HEK293T (cell line): ENCODE data around the gene CYP2W1.
A peak's percentile ranks its signal among the peaks of the same experiment; 100 is the strongest.

Source experiments
- CTCF ChIA-PET: fragments of 350-600 bp; formaldehyde crosslinking; extraction: SDS; loops from one replicate; lab custom pipeline; 2021; ENCODE audit warnings: antibody characterized with exemption, inconsistent platforms; lab: Yijun Ruan, JAX
- POLR2A ChIA-PET: fragments of 350-600 bp; formaldehyde crosslinking; extraction: SDS; loops from one replicate; lab custom pipeline; 2020; ENCODE audit warnings: antibody characterized with exemption, inconsistent platforms; lab: Yijun Ruan, JAX
- DNase-seq: peaks from one replicate; pipeline ENCODE4 v3.0.0; 2012; ENCODE audit warnings: mixed read lengths; ENCODE audit errors: extremely low spot score
- ARNT ChIP-seq: fragments of 450-650 bp; IDR thresholded peaks from 2 replicates; pipeline ENCODE4 v1.6.1; 2017; ENCODE audit warnings: mild to moderate bottlenecking
- BHLHE40 ChIP-seq: fragments of 450-650 bp; IDR thresholded peaks from 2 replicates; pipeline ENCODE4 v1.6.1; 2016; ENCODE audit warnings: mild to moderate bottlenecking, moderate library complexity, borderline replicate concordance
- CTBP1 ChIP-seq: fragments of 450-650 bp; IDR thresholded peaks from 2 replicates; pipeline ENCODE4 v1.6.1; 2016; ENCODE audit warnings: borderline replicate concordance
- ELF4 ChIP-seq: fragments of 450-650 bp; IDR thresholded peaks from 2 replicates; pipeline ENCODE4 v1.6.1; 2017; ENCODE audit warnings: antibody characterized with exemption
- FOXA1 ChIP-seq: fragments of 450-650 bp; IDR thresholded peaks from 2 replicates; pipeline ENCODE4 v1.6.1; 2016; ENCODE audit warnings: mild to moderate bottlenecking
- FOXK2 ChIP-seq: fragments of 450-650 bp; IDR thresholded peaks from 2 replicates; pipeline ENCODE4 v1.6.1; 2016; ENCODE audit warnings: mild to moderate bottlenecking
- FOXM1 ChIP-seq: fragments of 450-650 bp; IDR thresholded peaks from 2 replicates; pipeline ENCODE4 v1.6.1; 2017; ENCODE audit warnings: mild to moderate bottlenecking, borderline replicate concordance
- HDGF ChIP-seq: fragments of 450-650 bp; IDR thresholded peaks from 2 replicates; pipeline ENCODE4 v1.6.1; 2017; ENCODE audit warnings: antibody characterized with exemption, borderline replicate concordance
- L3MBTL2 ChIP-seq: fragments of 450-650 bp; conservative IDR thresholded peaks from 2 replicates; pipeline ENCODE4 v1.6.1; 2016; ENCODE audit warnings: mild to moderate bottlenecking
- LEF1 ChIP-seq: fragments of 450-650 bp; IDR thresholded peaks from 2 replicates; pipeline ENCODE4 v1.6.1; 2017; ENCODE audit warnings: mild to moderate bottlenecking, borderline replicate concordance
- NFRKB ChIP-seq: fragments of 450-650 bp; IDR thresholded peaks from 2 replicates; pipeline ENCODE4 v1.6.1; 2016; ENCODE audit warnings: mild to moderate bottlenecking, moderate library complexity
- PKNOX1 ChIP-seq: fragments of 450-650 bp; IDR thresholded peaks from 2 replicates; pipeline ENCODE4 v1.6.1; 2016
- SP1 ChIP-seq: fragments of 450-650 bp; IDR thresholded peaks from 2 replicates; pipeline ENCODE4 v1.6.1; 2017
- SUZ12 ChIP-seq: fragments of 450-650 bp; IDR thresholded peaks from 2 replicates; pipeline ENCODE4 v1.6.1; 2016; ENCODE audit warnings: mild to moderate bottlenecking
- TARDBP ChIP-seq: fragments of 450-650 bp; IDR thresholded peaks from 2 replicates; pipeline ENCODE4 v1.6.1; 2016
- ZNF384 ChIP-seq: fragments of 450-650 bp; IDR thresholded peaks from 2 replicates; pipeline ENCODE4 v1.6.1; 2016

The CYP2W1 gene

GRCh38 chr7:961546-962400 lies 21.2 kb upstream of the CYP2W1 start:
- TF ChIP-seq TARDBP, result no peak
- TF ChIP-seq FOXK2, result no peak
- TF ChIP-seq SUZ12, result no peak
- no peak for TF ChIP-seq BHLHE40
- TF ChIP-seq ELF4, result no peak
- no peak for TF ChIP-seq NFRKB
- no peak for TF ChIP-seq ARNT
- TF ChIP-seq L3MBTL2, result no peak
- TF ChIP-seq FOXA1, result no peak
- TF ChIP-seq LEF1, result no peak
- TF ChIP-seq HDGF, result no peak
- TF ChIP-seq FOXM1, result no peak
- TF ChIP-seq SP1, result no peak
- no peak for TF ChIP-seq CTBP1
- TF ChIP-seq ZNF384, result no peak
- POLR2A ChIA-PET, result interaction anchor here (1.0 kb wide), 1 partner anchor 13 kb away, joined by 3 read pairs; the partner anchor contains the start of gene COX19
- no peak for DNase-seq
- CTCF ChIA-PET, result no interaction called here

GRCh38 chr7:962401-963081 lies 20.4 kb upstream of the CYP2W1 start:
- ChIA-PET CTCF (no interaction called here), POLR2A (interaction anchor here (1.0 kb wide), 1 partner anchor 12 kb away, joined by 3 read pairs; the partner anchor contains the start of gene COX19)
- DNase-seq, result no peak
- TF ChIP-seq L3MBTL2, result no peak
- no peak for TF ChIP-seq ELF4
- no peak for TF ChIP-seq PKNOX1
- no peak for TF ChIP-seq HDGF
- TF ChIP-seq FOXA1, result no peak
- TF ChIP-seq SUZ12, result no peak
- no peak for TF ChIP-seq LEF1
- TF ChIP-seq BHLHE40, result no peak
- TF ChIP-seq SP1, result no peak
- no peak for TF ChIP-seq FOXM1
- TF ChIP-seq TARDBP, result no peak
- no peak for TF ChIP-seq FOXK2
- no peak for TF ChIP-seq CTBP1

GRCh38 chr7:963236-964078 lies 19.5 kb upstream of the CYP2W1 start:
- CTCF ChIA-PET, result no interaction called here
- POLR2A ChIA-PET, result no interaction called here
- TF ChIP-seq SUZ12, result no peak
- TF ChIP-seq PKNOX1, result no peak
- TF ChIP-seq L3MBTL2, result no peak
- no peak for TF ChIP-seq HDGF
- no peak for TF ChIP-seq FOXA1
- no peak for TF ChIP-seq ZNF384
- no peak for TF ChIP-seq FOXM1
- no peak for TF ChIP-seq ELF4
- no peak for DNase-seq

- ChIA-PET CTCF (no interaction called here), POLR2A (no interaction called here)
- TF ChIP-seq ARNT, result peak; percentile 76; the same call in 1 of the 2 replicates
- no peak for TF ChIP-seq LEF1
- DNase-seq, result peak; percentile 48
Observed at GRCh38 chr7:964401-965231, 18.4 kb upstream of the CYP2W1 start.

- TF ChIP-seq FOXA1 (no peak), NFRKB (no peak), SUZ12 (no peak), L3MBTL2 (no peak), LEF1 (no peak), FOXK2 (no peak), CTBP1 (no peak), ARNT (no peak), HDGF (no peak), ZNF384 (no peak), SP1 (no peak), ELF4 (no peak), FOXM1 (no peak), TARDBP (no peak), BHLHE40 (no peak), PKNOX1 (no peak)
- DNase-seq, result no peak
- CTCF ChIA-PET, result no interaction called here
- POLR2A ChIA-PET, result no interaction called here
Observed at GRCh38 chr7:966291-967069, 16.5 kb upstream of the CYP2W1 start.
